HG03575 (cell line): ENCODE measurements around the gene KIF5C.
A peak's percentile ranks its signal among the peaks of the same experiment; 100 is the strongest.

Source experiments
- ATAC-seq: cut with Tn5 transposase; IDR thresholded peaks from one replicate; pipeline ENCODE4 v1.9.1; 2021; ENCODE audit not compliant: unreplicated experiment, insufficient number of reproducible peaks, low FRiP score; ENCODE audit errors: extremely low read depth

KIF5C gene

GRCh38 chr2:148952621-148953020 lies 77.6 kb downstream of the KIF5C start:
- no peak for ATAC-seq

GRCh38 chr2:148953426-148953825 lies 78.4 kb downstream of the KIF5C start:
- no peak for ATAC-seq

- ATAC-seq: no peak
Measured at GRCh38 chr2:148954536-148954935, 79.5 kb downstream of the KIF5C start.

GRCh38 chr2:148955798-148956197 lies 80.8 kb downstream of the KIF5C start:
- no peak for ATAC-seq

GRCh38 chr2:148957023-148957422 lies 82.0 kb downstream of the KIF5C start:
- no peak for ATAC-seq

GRCh38 chr2:148959745-148960144 lies 84.7 kb downstream of the KIF5C start:
- ATAC-seq: no peak

GRCh38 chr2:148960483-148960882 lies 85.5 kb downstream of the KIF5C start:
- no peak for ATAC-seq

GRCh38 chr2:148963461-148963860 lies 88.4 kb downstream of the KIF5C start:
- ATAC-seq: no peak

- ATAC-seq: no peak
Measured at GRCh38 chr2:148965623-148966437, 90.8 kb downstream of the KIF5C start.

GRCh38 chr2:148966438-148966758 lies 91.4 kb downstream of the KIF5C start:
- ATAC-seq: no peak

GRCh38 chr2:148967056-148967455 lies 92.0 kb downstream of the KIF5C start:
- ATAC-seq: no peak

- ATAC-seq: no peak
Measured at GRCh38 chr2:148967578-148967977, 92.6 kb downstream of the KIF5C start.

GRCh38 chr2:148968301-148968700 lies 93.3 kb downstream of the KIF5C start:
- ATAC-seq: no peak

- no peak for ATAC-seq
Measured at GRCh38 chr2:148968776-148969319, 93.8 kb downstream of the KIF5C start.

- no peak for ATAC-seq
Measured at GRCh38 chr2:148969659-148970061, 94.6 kb downstream of the KIF5C start.

GRCh38 chr2:148970385-148970784 lies 95.4 kb downstream of the KIF5C start:
- ATAC-seq: no peak

GRCh38 chr2:148971547-148971946 lies 96.5 kb downstream of the KIF5C start:
- peak; percentile 86 for ATAC-seq

GRCh38 chr2:148974095-148974494 lies 99.1 kb downstream of the KIF5C start:
- ATAC-seq: no peak

GRCh38 chr2:148978026-148978685 lies 103.1 kb downstream of the KIF5C start:
- no peak for ATAC-seq

GRCh38 chr2:148978706-148979105 lies 103.7 kb downstream of the KIF5C start:
- ATAC-seq: no peak
